ENCODE data around the gene STAG1. TPM values are rescaled to one million over a fixed set of nuclear protein-coding genes. Genes with fewer than 3 reads are reported as not detected.

STAG1 gene
- total RNA-seq, 6 experiments from 2014 or later = 8.2 to 18.5 (median 12.7) TPM

DNA sequence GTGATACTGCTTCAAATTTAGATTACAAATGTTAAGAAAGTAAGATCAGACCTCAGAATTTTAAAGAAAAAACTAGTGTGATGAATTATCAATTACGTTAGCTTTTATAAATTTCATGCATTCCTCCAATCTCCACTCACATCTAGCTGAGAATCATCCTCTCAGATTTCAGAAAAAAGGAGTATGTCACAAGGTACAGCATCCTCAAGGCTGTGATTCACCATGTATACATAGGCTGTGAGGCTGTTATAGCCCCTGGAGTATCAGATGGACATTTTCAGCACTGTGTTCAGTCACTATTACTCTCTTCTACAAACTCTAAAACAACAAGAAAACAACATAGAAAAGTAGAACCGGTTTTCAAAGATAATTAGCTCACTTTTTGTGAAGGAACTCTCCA is 287.7 kb downstream of the STAG1 start:
- ATAC-seq = no peak
- H3K9me3 ChIP-seq = no peaks in the 10 kb centered on the region
- H3K36me3 ChIP-seq = peaks cover 0 to 2% (median 0%) of the 10 kb centered on the region in 4 donors
- 88% methylated on average over 2 of the region's 2 CpGs for WGBS (ENCODE audit: insufficient coverage, low coverage, low lambda C conversion rate, missing lambda C conversion rate)
- intact Hi-C loops (cut with DNase I) = no loop called here
- no peaks in the 10 kb centered on the region for H3K27me3 ChIP-seq
- H3K4me3 ChIP-seq = no peak overlapping the region
- no peak for DNase-seq
- no peaks in the 10 kb centered on the region for H3K4me1 ChIP-seq
- no peak for TF ChIP-seq POLR2A (IDR thresholded peaks at IDR 0.05)
- TF ChIP-seq, protein P1, sequence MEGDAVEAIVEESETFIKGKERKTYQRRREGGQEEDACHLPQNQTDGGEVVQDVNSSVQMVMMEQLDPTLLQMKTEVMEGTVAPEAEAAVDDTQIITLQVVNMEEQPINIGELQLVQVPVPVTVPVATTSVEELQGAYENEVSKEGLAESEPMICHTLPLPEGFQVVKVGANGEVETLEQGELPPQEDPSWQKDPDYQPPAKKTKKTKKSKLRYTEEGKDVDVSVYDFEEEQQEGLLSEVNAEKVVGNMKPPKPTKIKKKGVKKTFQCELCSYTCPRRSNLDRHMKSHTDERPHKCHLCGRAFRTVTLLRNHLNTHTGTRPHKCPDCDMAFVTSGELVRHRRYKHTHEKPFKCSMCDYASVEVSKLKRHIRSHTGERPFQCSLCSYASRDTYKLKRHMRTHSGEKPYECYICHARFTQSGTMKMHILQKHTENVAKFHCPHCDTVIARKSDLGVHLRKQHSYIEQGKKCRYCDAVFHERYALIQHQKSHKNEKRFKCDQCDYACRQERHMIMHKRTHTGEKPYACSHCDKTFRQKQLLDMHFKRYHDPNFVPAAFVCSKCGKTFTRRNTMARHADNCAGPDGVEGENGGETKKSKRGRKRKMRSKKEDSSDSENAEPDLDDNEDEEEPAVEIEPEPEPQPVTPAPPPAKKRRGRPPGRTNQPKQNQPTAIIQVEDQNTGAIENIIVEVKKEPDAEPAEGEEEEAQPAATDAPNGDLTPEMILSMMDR (IDR thresholded peaks at IDR 0.05) = no peak
- H3K27ac ChIP-seq = no peak overlapping the region

DNA sequence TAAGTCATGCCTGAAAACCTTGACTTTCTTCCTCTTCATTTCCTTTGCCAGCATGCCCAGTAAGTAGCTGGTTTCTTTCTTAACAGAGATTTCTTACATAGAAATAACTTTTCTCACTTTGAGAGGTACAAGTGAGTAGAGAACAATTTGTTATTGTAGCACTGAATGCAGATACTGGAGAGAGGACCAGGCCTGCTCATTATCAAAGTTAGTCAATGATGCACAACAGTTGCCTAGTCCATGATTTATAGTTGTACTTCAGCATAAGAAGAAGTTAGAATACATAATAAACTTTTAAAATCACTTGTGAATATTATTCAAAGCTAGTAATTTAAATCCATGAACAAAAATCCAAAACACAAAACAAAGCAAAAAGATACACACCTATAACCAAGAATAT is 289.0 kb downstream of the STAG1 start:
- Histone ChIP-seq H3K4me3 (no peak overlapping the region), H3K9me3 (no peaks in the 10 kb centered on the region), H3K27me3 (no peaks in the 10 kb centered on the region), H3K27ac (no peak overlapping the region), H3K36me3 (peaks cover 0 to 2% (median 0%) of the 10 kb centered on the region in 4 donors), H3K4me1 (no peaks in the 10 kb centered on the region)
- ATAC-seq = no peak
- TF ChIP-seq, protein P1 (IDR thresholded peaks at IDR 0.05) = no peak
- TF ChIP-seq POLR2A (IDR thresholded peaks at IDR 0.05) = no peak
- no peak for DNase-seq
- intact Hi-C loops (cut with DNase I) = no loop called here

DNA sequence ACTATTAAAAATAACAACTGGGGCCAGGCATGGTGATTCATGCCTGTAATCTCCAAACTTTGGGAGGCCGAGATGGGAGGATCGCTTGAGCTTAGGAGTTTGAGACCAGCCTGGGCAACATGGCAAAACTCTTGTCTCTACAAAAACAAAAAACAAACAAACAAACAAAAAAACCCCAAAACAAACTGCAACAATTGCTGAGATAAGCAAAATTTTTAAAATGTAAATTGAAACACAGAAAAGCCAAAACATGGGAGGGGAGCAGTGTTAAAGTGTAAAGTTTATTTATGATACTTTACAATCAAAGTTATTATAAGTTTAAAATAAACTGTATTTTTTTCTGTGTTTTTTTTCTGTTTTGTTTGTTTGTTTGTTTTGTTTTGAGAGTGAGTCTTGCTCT is 294.4 kb downstream of the STAG1 start:
- no peak overlapping the region for H3K27ac ChIP-seq
- peaks cover 0 to 5% (median 0%) of the 10 kb centered on the region in 4 donors for H3K9me3 ChIP-seq
- peaks cover 0 to 8% (median 0%) of the 10 kb centered on the region in 4 donors for H3K36me3 ChIP-seq
- no peaks in the 10 kb centered on the region for H3K4me1 ChIP-seq
- H3K27me3 ChIP-seq = no peaks in the 10 kb centered on the region
- DNase-seq (no peak), ATAC-seq (no peak)
- WGBS (ENCODE audit: insufficient coverage, low coverage, low lambda C conversion rate, missing lambda C conversion rate) = 100% methylated on average over 2 of the region's 2 CpGs
- TF ChIP-seq POLR2A (IDR thresholded peaks at IDR 0.05) = no peak
- TF ChIP-seq, protein P1 (IDR thresholded peaks at IDR 0.05) = no peak
- H3K4me3 ChIP-seq = no peak overlapping the region
- intact Hi-C loops (cut with DNase I) = no loop called here

DNA sequence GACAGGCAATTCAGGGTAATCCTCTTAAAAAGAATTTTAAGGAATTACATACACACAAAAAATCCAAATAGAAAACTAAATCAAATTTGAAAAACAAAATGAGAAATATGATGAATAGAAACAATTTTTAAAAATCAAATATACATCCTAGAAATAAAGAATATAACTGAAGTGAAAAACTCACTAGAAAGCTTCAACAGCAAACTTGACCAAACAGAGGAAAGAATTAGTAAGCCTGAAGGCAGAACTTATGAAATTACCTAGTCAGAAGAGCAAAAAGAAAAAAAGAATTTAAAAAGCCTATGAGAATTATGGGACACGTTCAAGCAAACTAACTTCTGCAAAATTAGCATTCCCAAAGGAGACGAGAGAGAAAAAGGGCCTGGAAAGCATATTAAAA is 296.0 kb downstream of the STAG1 start:
- no peak for DNase-seq
- H3K27me3 ChIP-seq = no peaks in the 10 kb centered on the region
- WGBS (ENCODE audit: insufficient coverage, low coverage, low lambda C conversion rate, missing lambda C conversion rate) = 100% methylated on average over 2 of the region's 2 CpGs
- no peak overlapping the region for H3K27ac ChIP-seq
- no peaks in the 10 kb centered on the region for H3K4me1 ChIP-seq
- peaks cover 0 to 7% (median 4%) of the 10 kb centered on the region in 4 donors for H3K36me3 ChIP-seq
- peaks cover 0 to 5% (median 0%) of the 10 kb centered on the region in 4 donors for H3K9me3 ChIP-seq
- intact Hi-C loops (cut with DNase I) = no loop called here
- ATAC-seq = no peak
- TF ChIP-seq, protein P1 (IDR thresholded peaks at IDR 0.05) = no peak
- TF ChIP-seq POLR2A (IDR thresholded peaks at IDR 0.05) = no peak
- H3K4me3 ChIP-seq = no peak overlapping the region

DNA sequence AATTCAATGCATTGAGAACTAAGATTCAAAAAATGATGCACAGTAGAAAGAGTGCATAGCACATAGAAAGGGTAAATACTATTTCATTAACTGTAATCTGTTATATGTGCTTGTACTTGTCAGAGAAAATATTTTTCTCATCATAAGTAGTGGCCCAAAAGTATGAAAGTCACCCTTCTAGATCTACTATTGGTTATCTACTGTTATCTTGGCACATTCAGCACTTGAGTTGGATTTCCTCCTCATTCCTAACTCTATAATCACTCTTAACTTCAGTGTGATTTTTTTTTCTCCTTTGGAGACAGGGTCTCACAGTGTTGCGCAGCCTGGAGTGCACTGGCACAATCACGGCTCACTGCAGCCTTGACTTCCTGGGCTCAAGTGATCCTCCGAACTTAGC is 307.6 kb downstream of the STAG1 start:
- TF ChIP-seq POLR2A (IDR thresholded peaks at IDR 0.05) = no peak
- TF ChIP-seq, protein P1 (IDR thresholded peaks at IDR 0.05) = no peak
- WGBS (ENCODE audit: insufficient coverage, low coverage, low lambda C conversion rate, missing lambda C conversion rate) = 90% methylated on average over 3 of the region's 3 CpGs
- Histone ChIP-seq H3K27me3 (no peaks in the 10 kb centered on the region), H3K9me3 (no peaks in the 10 kb centered on the region), H3K4me3 (no peak overlapping the region), H3K36me3 (peaks cover 0 to 6% (median 1%) of the 10 kb centered on the region in 4 donors), H3K27ac (no peak overlapping the region), H3K4me1 (no peaks in the 10 kb centered on the region)
- ATAC-seq (no peak), DNase-seq (no peak)
- intact Hi-C loops (cut with DNase I) = no loop called here
